HG02884 (cell line): ENCODE data around the gene ZC3H18.

Experiments used
- ATAC-seq: cut with Tn5 transposase; IDR thresholded peaks from one replicate; pipeline ENCODE4 v1.9.1; 2021; ENCODE audit warnings: mild to moderate bottlenecking, moderate library complexity; ENCODE audit not compliant: unreplicated experiment

Gene ZC3H18

DNA sequence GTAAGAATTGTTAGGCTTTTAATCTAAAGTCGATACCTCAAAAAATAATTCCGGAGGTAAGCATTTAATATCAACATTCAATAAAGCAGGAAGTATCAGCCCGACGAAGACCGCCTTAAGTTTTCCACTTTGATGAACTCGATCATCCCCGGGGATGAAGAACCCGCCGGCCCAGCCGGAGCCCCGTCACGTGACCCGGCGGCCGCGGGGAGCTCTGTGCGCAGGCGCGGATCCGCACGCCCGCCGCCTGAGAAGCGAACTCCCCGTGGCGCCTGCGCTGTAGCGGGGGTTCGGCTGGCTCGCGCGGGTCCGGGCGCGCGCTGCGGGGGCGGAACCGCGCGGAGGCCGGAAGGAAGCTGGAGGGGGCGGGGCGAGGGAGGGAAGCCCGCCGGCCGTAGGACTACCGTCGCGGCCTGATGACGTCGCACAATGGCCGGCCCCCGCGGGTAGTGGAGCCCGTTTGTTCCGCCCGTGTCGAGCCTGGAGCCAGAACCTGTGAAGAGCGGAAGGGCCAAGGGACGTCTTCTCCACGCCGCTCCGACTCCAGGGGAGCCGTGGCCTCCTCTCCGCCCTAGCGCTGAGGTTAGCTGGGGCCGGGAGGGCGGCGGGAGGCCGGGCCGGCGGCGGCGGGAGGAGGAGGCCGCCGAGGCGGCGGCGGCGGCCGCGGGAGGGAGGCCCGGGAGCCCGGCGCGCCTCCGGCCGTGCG is at the start of gene ZC3H18:
Gene ZC3H18 (plus strand): TSS at position 419 of the 706 bp plus-strand sequence. CDS start 6,721 bp downstream, outside the sequence.
- peak; percentile 64 for ATAC-seq

- no peak for ATAC-seq
Observed at GRCh38 chr16:88521674-88522073, 48.5 kb upstream of the ZC3H18 start.

- ATAC-seq = no peak
Observed at GRCh38 chr16:88522276-88522949, 47.8 kb upstream of the ZC3H18 start.

DNA sequence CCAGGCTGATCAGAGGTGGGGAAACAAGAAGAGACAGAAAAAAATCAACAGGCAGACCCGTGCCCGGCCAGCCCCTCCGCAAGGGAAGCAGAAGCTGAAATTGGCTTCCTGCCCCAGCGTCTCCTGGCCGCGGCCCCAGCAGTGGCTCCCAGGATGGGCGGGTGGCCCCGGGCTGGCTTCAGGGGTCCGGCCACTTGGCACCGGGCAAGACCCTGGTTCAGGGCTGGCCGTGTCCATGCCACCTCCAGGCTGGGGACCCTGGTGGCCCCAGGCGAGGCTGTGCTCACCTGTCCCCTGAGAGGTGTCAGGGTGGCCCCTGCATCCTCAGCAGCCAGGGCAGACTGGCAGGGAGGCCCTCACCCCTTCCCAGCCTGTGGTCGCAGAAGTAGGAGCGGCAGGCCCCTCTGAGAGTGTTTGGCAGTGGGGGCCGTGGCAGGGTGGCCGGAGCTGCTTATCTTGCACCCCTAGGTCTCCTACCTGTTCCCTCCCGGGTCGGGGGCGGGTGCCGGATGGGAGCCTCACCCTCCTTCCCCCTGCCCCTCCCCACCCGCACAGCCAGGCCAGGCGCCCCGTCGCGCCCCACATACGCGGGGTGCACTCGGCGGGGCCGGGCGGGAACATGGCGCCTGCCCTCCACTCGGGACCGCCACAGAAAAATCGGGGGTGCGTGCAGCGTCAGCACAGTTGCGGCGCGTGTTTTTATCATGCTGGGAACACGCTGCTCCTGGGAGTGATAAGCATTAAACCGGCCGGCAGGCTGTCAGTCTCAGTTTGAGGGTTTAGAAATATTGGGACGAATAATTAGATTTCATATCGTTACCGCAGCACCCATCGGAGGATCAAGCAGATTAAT is 46.7 kb upstream of the ZC3H18 start:
- no peak for ATAC-seq

- no peak for ATAC-seq
Observed at GRCh38 chr16:88524274-88524972, 45.8 kb upstream of the ZC3H18 start.

DNA sequence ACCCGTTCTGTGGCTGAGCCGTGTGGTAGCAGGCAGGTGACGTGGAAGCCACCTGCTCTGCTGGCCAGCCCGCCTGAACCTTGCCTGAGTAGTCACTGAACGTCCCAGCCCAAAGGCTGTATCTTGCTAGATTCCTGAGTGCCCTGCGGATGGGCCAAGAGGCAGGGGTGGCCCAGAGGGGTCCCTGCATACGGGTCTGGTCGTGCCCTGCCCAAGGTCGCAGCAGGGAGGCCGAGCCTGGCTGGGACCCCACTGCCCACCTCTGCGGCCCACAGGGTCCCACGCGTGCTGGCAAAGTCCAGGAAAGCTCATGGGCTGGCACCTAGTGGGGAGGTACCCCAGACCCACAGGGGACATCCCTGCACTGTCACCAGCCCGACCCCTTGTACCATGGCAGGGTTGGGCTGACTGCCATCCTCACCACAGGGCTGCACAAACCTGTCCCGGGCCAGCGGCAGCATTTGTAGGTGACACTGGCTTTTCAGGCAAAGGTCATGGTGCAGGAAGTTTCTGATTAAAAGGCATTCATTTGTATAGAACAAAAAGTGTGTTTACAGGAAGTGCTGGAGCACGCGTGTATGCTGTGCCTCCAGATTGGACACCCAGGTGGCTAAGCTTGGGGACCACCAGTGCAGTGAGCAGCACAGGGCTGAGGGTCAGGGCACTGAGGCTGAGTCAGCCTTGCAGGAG is 45.1 kb upstream of the ZC3H18 start:
- no peak for ATAC-seq

DNA sequence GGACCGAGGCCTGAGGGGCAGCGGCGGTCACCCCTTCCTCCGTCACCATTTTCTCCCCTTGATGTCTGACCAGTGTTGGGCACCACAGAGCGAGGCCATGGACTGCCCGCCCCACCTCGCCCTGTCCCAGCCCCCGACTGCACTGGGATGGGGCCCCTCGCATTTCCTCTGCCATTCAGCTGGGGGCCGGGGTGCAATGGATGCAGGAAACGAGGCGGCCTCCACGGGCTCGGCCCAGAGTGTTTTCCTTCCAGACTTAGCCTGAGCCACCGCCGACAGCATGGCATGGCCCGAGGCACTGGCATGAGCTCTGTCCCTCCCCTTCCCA is 44.6 kb upstream of the ZC3H18 start:
- no peak for ATAC-seq

DNA sequence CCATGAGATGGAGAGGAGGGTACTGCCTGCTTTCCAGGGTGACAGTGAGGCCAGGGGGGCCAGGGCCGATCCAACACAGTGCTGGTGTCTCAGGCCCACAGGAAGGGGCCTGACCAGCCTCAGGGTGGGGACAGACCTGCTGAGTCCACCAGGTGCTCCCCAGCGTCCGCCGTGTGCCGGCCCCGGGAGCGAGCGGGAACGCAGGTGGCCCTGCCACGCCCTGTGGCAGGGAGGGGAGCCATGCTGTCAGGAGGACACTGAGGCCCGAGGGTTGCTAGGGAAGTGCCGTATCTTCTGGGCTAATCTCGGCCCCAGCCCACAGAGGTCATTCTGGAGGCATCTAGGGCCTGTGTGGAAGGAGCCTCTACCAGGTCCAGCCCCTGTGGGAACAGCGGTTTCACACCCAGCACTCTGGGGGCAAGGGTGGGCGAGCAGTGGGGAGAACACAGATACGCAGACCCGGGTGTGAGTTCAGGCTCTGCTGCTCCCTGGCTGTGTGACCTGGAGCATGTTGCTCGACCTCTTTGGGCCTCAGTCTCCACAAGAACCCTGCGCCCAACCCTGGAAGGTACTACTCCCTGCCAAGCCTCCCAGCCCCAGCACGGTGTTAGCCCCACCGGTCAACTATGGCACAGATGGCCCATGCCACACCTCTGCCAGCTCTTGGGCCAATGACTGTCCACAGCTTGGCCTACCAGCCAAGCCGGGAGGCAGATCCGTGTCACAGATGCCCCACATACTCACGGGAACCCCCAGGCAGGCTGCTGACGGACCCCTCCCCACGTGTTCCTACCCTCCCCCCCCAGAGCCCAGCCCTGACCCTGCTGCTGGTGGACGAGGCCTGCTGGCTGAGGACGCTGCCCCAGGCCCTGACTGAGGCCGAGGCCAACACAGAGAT is 43.9 kb upstream of the ZC3H18 start:
- ATAC-seq = no peak

DNA sequence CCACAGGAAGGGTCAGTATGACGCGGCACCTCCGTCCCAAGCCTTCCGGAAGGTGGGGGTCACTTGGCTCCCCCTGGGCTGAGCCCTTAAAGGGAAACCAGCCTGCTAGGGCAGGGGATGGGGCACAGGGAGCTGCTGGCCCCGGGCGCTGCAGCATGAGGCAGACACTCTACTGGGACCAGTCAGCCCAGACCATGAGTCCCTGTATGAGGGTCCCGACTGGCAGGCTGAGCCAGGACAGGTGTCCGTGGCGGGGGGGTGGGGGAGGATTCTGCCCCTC is 43.4 kb upstream of the ZC3H18 start:
- no peak for ATAC-seq

- no peak for ATAC-seq
Observed at GRCh38 chr16:88527186-88527936, 42.8 kb upstream of the ZC3H18 start.

DNA sequence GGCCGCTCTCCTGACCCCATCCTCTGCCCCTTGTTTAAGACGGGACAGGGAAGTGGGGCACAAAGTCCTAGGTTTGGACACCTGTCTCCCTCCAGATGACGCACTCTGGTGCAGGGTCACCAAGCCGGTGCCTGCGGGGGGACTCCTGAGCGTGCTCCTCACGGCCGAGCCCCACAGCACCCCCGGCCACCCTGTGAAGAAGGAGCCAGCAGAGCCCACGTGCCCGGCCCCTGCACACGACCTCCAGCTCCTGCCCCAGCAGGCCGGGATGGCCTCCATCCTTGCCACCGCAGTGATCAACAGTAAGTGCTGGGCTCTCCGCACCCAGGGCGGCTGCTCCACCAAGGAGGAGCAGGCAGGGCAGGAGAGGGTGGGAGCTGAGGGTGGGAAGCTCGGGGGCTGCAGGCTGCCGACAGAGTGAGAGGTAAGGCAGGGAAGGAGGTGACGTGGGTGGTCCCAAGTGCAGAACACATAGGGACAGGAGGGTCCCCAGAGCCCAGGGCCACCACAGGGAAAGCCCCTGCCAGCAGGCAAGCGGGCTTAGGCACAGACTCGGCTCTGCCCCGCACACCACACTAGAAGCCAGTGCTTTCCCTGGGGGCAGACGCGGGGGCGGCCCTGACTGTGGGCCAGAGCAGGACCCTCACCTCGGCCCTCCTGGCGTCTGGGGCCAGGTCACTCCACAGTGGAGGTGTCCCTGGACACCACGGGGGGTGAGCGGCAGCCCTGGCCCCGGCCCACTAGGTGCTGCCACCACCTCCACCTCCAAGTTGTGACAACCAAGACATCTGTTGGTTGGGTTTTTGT is 42.1 kb upstream of the ZC3H18 start:
- no peak for ATAC-seq

- no peak for ATAC-seq
Observed at GRCh38 chr16:88528902-88529318, 41.3 kb upstream of the ZC3H18 start.

DNA sequence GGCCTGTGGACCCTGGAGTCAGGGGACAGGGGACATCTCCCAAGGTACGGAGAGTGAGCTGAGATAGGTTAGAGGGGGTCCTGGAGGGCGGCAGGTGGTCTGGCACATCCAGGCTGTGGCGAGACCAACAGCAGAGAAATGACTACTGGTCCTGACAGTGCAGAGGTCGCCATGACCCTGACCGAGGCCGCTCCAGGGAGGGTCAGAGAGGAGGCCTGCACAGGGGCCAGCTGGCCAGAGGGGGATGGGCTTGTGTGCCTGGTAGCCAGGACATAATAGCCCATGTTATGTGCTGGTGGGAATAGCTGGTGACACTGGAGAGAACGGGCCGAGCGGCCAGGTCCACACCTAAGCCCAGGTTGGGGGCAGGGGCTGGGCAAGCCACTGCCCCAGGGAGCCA is 40.6 kb upstream of the ZC3H18 start:
- ATAC-seq = no peak

- ATAC-seq = no peak
Observed at GRCh38 chr16:88530051-88530857, 39.9 kb upstream of the ZC3H18 start.

DNA sequence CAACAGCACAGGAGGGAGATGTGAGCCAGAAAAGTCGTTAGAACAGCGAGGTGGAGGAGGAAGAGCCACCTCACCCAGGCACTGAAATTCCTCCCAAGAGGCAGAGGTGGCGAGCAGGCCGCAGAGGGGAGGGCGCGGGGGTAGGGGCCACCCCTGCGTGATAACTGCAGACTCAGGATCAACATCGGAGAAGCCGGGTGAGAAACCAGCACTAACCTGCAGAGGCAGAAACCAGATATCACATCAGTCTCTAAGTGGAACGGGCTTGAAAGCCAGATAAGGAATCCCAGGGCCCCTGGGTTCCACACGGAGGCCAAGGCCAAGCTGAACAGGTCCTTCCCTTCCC is 39.4 kb upstream of the ZC3H18 start:
- no peak for ATAC-seq

- ATAC-seq = no peak
Observed at GRCh38 chr16:88531346-88531745, 38.9 kb upstream of the ZC3H18 start.

DNA sequence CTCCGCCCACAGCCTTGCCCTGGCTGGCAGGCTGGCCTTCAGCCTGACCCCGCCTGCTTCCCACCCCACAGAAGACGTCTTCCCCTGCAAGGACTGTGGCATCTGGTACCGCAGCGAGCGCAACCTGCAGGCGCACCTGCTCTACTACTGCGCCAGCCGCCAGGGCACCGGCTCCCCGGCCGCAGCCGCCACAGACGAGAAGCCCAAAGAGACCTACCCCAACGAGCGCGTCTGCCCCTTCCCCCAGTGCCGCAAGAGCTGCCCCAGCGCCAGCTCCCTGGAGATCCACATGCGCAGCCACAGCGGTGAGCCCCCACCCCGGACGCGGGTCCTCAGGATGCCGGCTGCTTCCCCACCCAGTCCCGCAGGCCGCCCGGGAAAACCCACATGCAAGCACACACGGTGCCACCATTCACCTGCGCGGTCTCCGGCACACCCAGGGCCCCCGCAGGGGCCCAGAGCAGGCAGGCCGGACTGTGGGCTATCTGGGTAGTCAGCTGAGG is 38.2 kb upstream of the ZC3H18 start:
- ATAC-seq = no peak
